Activated CD4-positive, alpha-beta T cell treated with anti-CD3 and anti-CD28 coated beads, Interleukin-2, amount 10 ng/mL, durations not matched to agents 24 days and 14 days (primary cell): ENCODE results near the gene NXPH4. TPM values are rescaled to one million over a fixed set of nuclear protein-coding genes. Genes with fewer than 3 reads are reported as not detected.

ENCODE experiments used
- DNase-seq: peaks from one replicate; pipeline ENCODE4 v3.0.0; 2022
- H3K27ac Mint-ChIP-seq: one replicate; pipeline ENCODE4 v1.8.0; 2022; ENCODE audit warnings: mild to moderate bottlenecking, mixed read lengths
- H3K27me3 Mint-ChIP-seq: one replicate; pipeline ENCODE4 v1.8.0; 2022; ENCODE audit warnings: mixed read lengths
- H3K36me3 Mint-ChIP-seq: one replicate; pipeline ENCODE4 v1.8.0; 2022; ENCODE audit warnings: low read depth, mild to moderate bottlenecking, mixed read lengths
- H3K4me1 Mint-ChIP-seq: one replicate; pipeline ENCODE4 v1.8.0; 2021; ENCODE audit warnings: mixed read lengths
- H3K4me3 Mint-ChIP-seq: one replicate; pipeline ENCODE4 v1.8.0; 2022; ENCODE audit warnings: mild to moderate bottlenecking, moderate library complexity, mixed read lengths
- H3K9me3 Mint-ChIP-seq: one replicate; pipeline ENCODE4 v1.8.0; 2021; ENCODE audit warnings: mixed read lengths
- intact Hi-C: fragments of 100-400 bp; cut with micrococcal nuclease; formaldehyde crosslinking; loops from one replicate; pipeline ENCODE4 v1.15.1; 2023
- total RNA-seq: library from RNA; stranded (reverse); gene quantifications from 2 replicates; pipeline ENCODE4 v1.2.3, GENCODE V29; 2022

Gene NXPH4
- total RNA-seq = 0.47 and 0.73 TPM in 2 replicates

DNA sequence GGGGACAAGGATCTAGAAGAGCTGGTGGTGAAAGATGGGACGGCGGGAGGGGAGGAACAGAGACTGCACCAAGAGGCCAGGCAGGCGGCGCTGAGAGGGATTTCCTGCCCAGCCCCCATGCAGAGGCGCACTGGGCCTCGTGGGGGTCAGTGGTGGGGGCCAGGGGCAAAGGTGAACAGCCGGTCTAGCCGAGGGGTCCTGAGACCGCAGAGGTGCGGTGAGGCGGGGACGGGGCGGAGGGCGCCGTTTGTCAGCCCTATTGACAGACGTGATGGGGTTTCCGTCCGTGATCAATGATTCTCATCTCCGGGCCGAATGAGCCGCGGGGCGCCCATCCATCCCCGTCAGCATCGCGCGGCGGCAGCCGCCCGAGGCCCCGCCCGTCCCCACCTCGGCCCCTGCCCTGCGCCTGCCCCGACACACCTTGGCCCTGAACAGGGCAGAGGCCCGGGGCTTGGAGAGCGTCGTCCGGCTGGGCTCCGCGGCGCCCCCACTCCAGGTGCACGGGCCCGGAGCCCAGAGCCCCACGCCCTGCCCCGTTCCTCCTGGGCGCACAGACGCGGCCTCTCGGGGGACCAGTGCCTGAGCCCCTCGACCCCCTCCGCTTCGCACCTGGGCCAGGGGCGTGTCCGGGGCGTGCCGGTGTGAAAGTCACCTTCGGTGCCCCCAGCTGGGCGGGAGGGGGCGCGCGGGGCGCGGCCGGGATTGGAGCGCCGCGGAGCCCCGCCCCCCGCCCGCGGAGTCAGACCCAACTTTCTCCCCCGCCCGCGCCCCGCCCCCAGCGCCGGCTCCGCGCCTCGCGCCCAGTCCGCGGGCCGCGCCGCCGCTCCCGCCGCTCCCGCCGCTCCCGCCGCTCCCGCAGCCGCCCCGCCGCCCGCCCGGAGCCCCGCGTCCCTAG lies at the start of gene NXPH4:
Gene NXPH4 (plus strand): TSS at position 781 of the 898 bp plus-strand sequence. CDS start 176 bp downstream, outside the sequence.
- peak; percentile 88 for DNase-seq
- Mint-ChIP-seq H3K27ac (peak within 1 kb of the TSS; percentile 51), H3K9me3 (no peaks in the 10 kb centered on the region), H3K4me3 (peak within 1 kb of the TSS; percentile 86), H3K36me3 (no peaks in the 10 kb centered on the region), H3K4me1 (peaks cover 31% of the 10 kb centered on the region), H3K27me3 (peaks cover 63% of the 10 kb centered on the region)
- intact Hi-C loops = no loop called here

DNA sequence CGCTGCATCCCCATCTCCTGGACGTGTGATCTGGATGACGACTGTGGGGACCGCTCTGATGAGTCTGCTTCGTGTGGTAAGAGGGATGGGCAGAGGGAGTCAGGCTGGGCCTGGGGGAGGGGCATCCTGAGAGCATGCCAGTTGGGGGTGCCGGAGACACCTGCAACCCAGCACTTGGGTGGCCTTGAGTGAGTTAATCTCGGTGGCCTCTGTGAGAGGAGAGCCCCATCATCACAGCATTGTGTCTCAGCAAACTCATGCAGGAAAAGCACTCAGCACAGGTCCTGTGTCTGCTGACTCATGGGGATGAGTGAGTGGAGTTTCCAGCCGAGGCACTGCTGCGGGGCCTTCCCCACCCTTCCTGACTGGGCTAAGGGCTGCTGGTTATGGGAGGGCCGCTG lies 49.6 kb upstream of the NXPH4 start:
- intact Hi-C loops = no loop called here
- no peak overlapping the region for H3K4me3 Mint-ChIP-seq
- H3K4me1 Mint-ChIP-seq = peaks cover 9% of the 10 kb centered on the region
- H3K27me3 Mint-ChIP-seq = no peaks in the 10 kb centered on the region
- H3K9me3 Mint-ChIP-seq = no peaks in the 10 kb centered on the region
- H3K27ac Mint-ChIP-seq = peak overlapping the region; percentile 75
- no peaks in the 10 kb centered on the region for H3K36me3 Mint-ChIP-seq
- DNase-seq = no peak

- Mint-ChIP-seq H3K27me3 (no peaks in the 10 kb centered on the region), H3K36me3 (no peaks in the 10 kb centered on the region), H3K27ac (no peak overlapping the region), H3K4me3 (no peak overlapping the region), H3K4me1 (peaks cover 9% of the 10 kb centered on the region), H3K9me3 (no peaks in the 10 kb centered on the region)
- intact Hi-C loops = no loop called here
- no peak for DNase-seq
These were observed 48.5 kb upstream of the NXPH4 start for GRCh38 chr12:57168058-57168457.

DNA sequence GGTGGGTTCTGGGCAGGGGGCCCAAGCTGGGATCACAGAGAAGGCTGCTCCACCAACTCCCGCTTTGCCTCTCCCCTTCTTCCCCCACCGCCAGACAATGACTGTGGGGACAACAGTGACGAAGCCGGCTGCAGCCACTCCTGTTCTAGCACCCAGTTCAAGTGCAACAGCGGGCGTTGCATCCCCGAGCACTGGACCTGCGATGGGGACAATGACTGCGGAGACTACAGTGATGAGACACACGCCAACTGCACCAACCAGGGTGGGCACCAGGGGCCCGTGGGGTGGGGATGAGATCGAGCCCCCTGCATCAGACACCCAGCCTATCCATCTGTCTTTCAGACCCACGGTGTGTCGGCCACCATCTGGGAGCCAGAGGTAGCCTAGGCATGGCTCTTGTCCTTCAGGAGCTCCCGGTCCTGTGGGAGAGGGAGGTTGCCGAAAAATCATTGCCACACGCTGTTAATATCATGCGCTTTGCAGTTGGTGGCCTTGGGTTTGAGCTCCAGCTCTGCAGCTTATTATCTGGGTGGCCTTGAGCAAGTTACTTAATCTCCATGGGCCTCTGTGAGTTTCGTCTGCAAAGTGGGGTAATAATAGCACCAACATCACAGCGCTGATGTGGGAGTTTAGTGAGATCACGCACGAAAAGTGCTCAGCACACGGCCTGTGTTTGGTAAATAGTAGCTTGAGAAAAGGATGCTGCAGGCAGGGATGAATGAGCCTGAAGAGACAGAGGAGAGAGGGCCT lies 47.4 kb upstream of the NXPH4 start:
- Mint-ChIP-seq H3K36me3 (no peaks in the 10 kb centered on the region), H3K27ac (no peak overlapping the region), H3K4me3 (no peak overlapping the region), H3K27me3 (no peaks in the 10 kb centered on the region), H3K9me3 (no peaks in the 10 kb centered on the region), H3K4me1 (peaks cover 9% of the 10 kb centered on the region)
- DNase-seq = no peak
- intact Hi-C loops = no loop called here

- Mint-ChIP-seq H3K36me3 (no peaks in the 10 kb centered on the region), H3K27me3 (no peaks in the 10 kb centered on the region), H3K4me1 (peaks cover 9% of the 10 kb centered on the region), H3K27ac (no peak overlapping the region), H3K4me3 (no peak overlapping the region), H3K9me3 (no peaks in the 10 kb centered on the region)
- no peak for DNase-seq
- intact Hi-C loops = no loop called here
These were observed 46.6 kb upstream of the NXPH4 start for GRCh38 chr12:57169969-57170368.

DNA sequence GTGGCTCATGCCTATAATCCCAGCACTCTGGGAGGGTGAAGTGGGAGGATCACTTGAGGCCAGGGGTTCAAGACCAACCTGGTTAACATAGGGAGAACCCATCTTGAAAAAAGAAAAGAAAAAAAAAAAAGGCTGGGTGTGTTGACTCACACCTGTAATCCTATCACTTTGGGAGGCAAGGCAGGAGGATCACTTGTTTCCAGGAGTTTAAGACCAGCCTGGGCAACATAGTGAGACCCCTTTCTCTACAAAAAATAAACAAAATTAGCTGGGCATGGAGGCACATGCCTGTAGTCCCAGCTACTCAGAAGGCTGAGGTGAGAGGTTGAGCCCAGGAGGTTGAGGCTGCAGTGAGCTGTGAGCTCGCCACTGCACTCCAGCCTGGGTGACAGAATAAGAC lies 46.2 kb upstream of the NXPH4 start:
- Mint-ChIP-seq H3K9me3 (no peaks in the 10 kb centered on the region), H3K27me3 (no peaks in the 10 kb centered on the region), H3K4me3 (no peak overlapping the region), H3K4me1 (peaks cover 9% of the 10 kb centered on the region), H3K36me3 (no peaks in the 10 kb centered on the region), H3K27ac (no peak overlapping the region)
- intact Hi-C loops = no loop called here
- DNase-seq = no peak

DNA sequence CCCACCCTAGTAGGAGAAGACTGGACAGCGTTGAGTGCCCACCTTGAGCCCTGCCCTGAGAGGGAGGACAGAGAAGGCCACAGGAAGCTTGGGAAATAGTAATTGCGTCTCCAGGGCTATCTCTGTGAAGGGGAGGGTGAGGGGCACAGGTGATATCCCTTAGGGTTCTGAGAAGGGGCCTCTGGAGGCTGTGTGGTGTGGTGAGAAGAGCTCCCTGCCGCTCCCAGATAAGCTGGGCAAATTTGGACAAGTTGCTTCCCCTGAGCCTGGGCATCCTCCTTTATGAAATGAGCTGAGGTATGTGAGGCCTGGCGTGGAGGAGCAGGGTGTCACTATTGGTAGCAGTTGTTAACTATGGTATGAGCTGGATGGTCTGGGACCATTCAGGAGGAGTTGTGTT lies 45.7 kb upstream of the NXPH4 start:
- Mint-ChIP-seq H3K4me1 (peaks cover 9% of the 10 kb centered on the region), H3K9me3 (no peaks in the 10 kb centered on the region), H3K27ac (no peak overlapping the region), H3K27me3 (no peaks in the 10 kb centered on the region), H3K36me3 (no peaks in the 10 kb centered on the region), H3K4me3 (no peak overlapping the region)
- intact Hi-C loops = no loop called here
- no peak for DNase-seq

DNA sequence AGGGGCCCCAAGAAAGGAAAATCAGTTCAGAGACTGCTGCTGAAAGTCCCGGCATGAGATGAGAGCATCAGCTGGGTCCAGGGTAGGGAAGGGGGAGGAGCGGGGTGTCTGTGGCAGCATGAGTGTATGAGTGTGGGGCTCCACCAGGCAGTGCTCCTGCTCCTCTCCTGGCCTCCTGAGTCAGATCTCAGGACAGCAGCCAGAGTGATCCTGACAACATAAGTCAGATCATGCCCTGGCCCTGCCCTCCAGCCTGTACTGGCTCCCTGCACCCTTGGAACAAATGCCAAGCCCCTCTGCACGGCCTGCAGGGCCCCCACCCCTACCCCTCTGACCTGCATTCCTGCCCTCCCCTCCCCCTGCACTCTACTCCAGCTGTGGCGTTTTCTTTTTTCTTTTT lies 44.9 kb upstream of the NXPH4 start:
- no peak for DNase-seq
- peaks cover 5% of the 10 kb centered on the region for H3K4me1 Mint-ChIP-seq
- no peaks in the 10 kb centered on the region for H3K27me3 Mint-ChIP-seq
- H3K36me3 Mint-ChIP-seq = no peaks in the 10 kb centered on the region
- H3K9me3 Mint-ChIP-seq = no peaks in the 10 kb centered on the region
- intact Hi-C loops = loop anchor here (2.0 kb wide), 1 partner anchor 47 kb away; no protein-coding TSS in a partner anchor
- no peak overlapping the region for H3K27ac Mint-ChIP-seq
- H3K4me3 Mint-ChIP-seq = no peak overlapping the region

GRCh38 chr12:57173089-57173488 lies 43.5 kb upstream of the NXPH4 start:
- no peak overlapping the region for H3K4me3 Mint-ChIP-seq
- DNase-seq = peak; percentile 72
- H3K27me3 Mint-ChIP-seq = no peaks in the 10 kb centered on the region
- H3K27ac Mint-ChIP-seq = no peak overlapping the region
- no peaks in the 10 kb centered on the region for H3K36me3 Mint-ChIP-seq
- H3K9me3 Mint-ChIP-seq = no peaks in the 10 kb centered on the region
- H3K4me1 Mint-ChIP-seq = no peaks in the 10 kb centered on the region
- intact Hi-C loops = loop anchor here (2.0 kb wide), 1 partner anchor 48 kb away; no protein-coding TSS in a partner anchor

GRCh38 chr12:57173683-57174082 lies 42.9 kb upstream of the NXPH4 start:
- no peak overlapping the region for H3K4me3 Mint-ChIP-seq
- H3K4me1 Mint-ChIP-seq = no peaks in the 10 kb centered on the region
- H3K27ac Mint-ChIP-seq = no peak overlapping the region
- DNase-seq = no peak
- no peaks in the 10 kb centered on the region for H3K9me3 Mint-ChIP-seq
- intact Hi-C loops = loop anchor here (2.0 kb wide), 1 partner anchor 49 kb away; no protein-coding TSS in a partner anchor
- no peaks in the 10 kb centered on the region for H3K36me3 Mint-ChIP-seq
- no peaks in the 10 kb centered on the region for H3K27me3 Mint-ChIP-seq

DNA sequence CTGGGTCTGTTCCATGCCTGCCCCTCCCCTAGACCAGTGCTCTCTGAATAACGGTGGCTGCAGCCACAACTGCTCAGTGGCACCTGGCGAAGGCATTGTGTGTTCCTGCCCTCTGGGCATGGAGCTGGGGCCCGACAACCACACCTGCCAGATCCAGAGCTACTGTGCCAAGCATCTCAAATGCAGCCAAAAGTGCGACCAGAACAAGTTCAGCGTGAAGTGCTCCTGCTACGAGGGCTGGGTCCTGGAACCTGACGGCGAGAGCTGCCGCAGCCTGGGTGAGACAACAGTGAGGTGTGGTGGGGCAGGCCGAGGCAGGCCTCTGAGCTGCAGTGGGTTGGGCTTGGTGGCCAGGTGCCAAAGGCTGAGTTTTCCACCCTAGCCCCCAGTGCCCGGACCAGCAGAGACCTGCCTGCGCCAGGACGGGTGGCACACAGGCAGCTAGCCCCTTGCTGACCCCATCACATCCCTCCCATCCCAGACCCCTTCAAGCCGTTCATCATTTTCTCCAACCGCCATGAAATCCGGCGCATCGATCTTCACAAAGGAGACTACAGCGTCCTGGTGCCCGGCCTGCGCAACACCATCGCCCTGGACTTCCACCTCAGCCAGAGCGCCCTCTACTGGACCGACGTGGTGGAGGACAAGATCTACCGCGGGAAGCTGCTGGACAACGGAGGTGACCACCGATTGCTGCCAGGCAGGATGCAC lies 41.0 kb upstream of the NXPH4 start:
- Mint-ChIP-seq H3K4me3 (no peak overlapping the region), H3K9me3 (no peaks in the 10 kb centered on the region), H3K36me3 (no peaks in the 10 kb centered on the region), H3K4me1 (no peaks in the 10 kb centered on the region), H3K27me3 (no peaks in the 10 kb centered on the region), H3K27ac (no peak overlapping the region)
- intact Hi-C loops = no loop called here
- peak; percentile 81 for DNase-seq

DNA sequence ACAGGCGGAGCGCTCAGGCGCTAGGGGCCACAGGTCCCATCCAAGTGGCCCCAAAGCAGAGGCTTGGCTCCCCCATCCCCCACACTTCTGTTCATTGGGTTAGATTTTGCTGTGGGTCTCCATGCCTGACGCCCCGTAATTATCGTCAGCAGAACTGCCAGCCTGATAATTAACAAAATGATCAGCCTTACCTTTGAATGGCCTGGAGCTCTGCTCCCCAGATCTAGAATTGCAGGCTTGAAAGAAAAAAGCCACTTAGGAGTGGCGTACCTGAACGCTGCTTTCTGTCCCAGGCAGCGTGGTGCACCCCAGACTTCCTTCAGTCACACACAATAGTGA lies 40.5 kb upstream of the NXPH4 start:
- intact Hi-C loops = no loop called here
- H3K27ac Mint-ChIP-seq = no peak overlapping the region
- no peak overlapping the region for H3K4me3 Mint-ChIP-seq
- H3K4me1 Mint-ChIP-seq = no peaks in the 10 kb centered on the region
- DNase-seq = no peak
- no peaks in the 10 kb centered on the region for H3K9me3 Mint-ChIP-seq
- H3K27me3 Mint-ChIP-seq = no peaks in the 10 kb centered on the region
- no peaks in the 10 kb centered on the region for H3K36me3 Mint-ChIP-seq

- H3K27ac Mint-ChIP-seq = no peak overlapping the region
- DNase-seq = no peak
- intact Hi-C loops = no loop called here
- H3K4me3 Mint-ChIP-seq = no peak overlapping the region
- no peaks in the 10 kb centered on the region for H3K4me1 Mint-ChIP-seq
- H3K27me3 Mint-ChIP-seq = no peaks in the 10 kb centered on the region
- no peaks in the 10 kb centered on the region for H3K36me3 Mint-ChIP-seq
- no peaks in the 10 kb centered on the region for H3K9me3 Mint-ChIP-seq
These were observed 39.7 kb upstream of the NXPH4 start for GRCh38 chr12:57176846-57177245.

DNA sequence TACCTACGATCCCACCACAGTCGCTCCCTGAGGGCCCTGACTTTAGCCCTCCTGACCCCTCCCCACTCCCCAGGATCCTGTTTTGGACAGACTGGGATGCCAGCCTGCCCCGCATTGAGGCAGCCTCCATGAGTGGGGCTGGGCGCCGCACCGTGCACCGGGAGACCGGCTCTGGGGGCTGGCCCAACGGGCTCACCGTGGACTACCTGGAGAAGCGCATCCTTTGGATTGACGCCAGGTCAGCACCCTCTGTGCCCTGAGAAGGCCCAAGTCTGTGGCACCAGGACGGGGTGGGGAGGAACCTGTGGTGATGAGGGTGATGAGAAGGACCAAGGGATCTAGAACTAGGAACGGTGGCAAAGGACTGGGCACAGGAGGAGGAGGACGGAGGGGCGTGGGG lies 39.2 kb upstream of the NXPH4 start:
- no peaks in the 10 kb centered on the region for H3K9me3 Mint-ChIP-seq
- H3K4me3 Mint-ChIP-seq = no peak overlapping the region
- intact Hi-C loops = no loop called here
- H3K4me1 Mint-ChIP-seq = no peaks in the 10 kb centered on the region
- DNase-seq = no peak
- H3K27ac Mint-ChIP-seq = no peak overlapping the region
- H3K36me3 Mint-ChIP-seq = no peaks in the 10 kb centered on the region
- no peaks in the 10 kb centered on the region for H3K27me3 Mint-ChIP-seq
